Tibial nerve (tissue), 4 donors: Measurements from ENCODE around the gene MFSD11.

Source experiments
- CTCF ChIP-seq, 5 experiments: fragments of 200-600 bp in 3 of 5; fragments of 450-650 bp in 2 of 5; sonication (generic) in 3 of 5; IDR thresholded peaks; one replicate each; pipeline ENCODE4 v1.5.1; 2016 to 2019; ENCODE audit warnings: antibody characterized with exemption in 5 of 5, mild to moderate bottlenecking in 3 of 5, moderate library complexity in 2 of 5
- EP300 ChIP-seq, 2 donors: sonication (generic); formaldehyde crosslinking; IDR thresholded peaks; one replicate each; pipeline ENCODE4 v1.6.1; 2017; ENCODE audit warnings: antibody characterized with exemption in 2 of 2, mild to moderate bottlenecking in 1 of 2
- POLR2A ChIP-seq, 2 donors: fragments of 450-650 bp; IDR thresholded peaks; one replicate each; pipeline ENCODE4 v1.6.1; 2017; ENCODE audit warnings: antibody characterized with exemption in 2 of 2, mild to moderate bottlenecking in 2 of 2, moderate library complexity in 2 of 2

GRCh38 chr17:76808326-76808725 lies 70.4 kb downstream of the MFSD11 start:
- TF ChIP-seq EP300 (IDR thresholded peaks at IDR 0.05) (no peak), CTCF (IDR thresholded peaks at IDR 0.05) (no peak), POLR2A (IDR thresholded peaks at IDR 0.05) (no peak)
